NCI-H524 (cell line): ENCODE measurements around the gene GLOD4.
A peak's percentile ranks its signal among the peaks of the same experiment; 100 is the strongest.
"Not testable (repeated sequence)": the region's sequence is repeated elsewhere in the genome, so short reads cannot be mapped to it uniquely, and the experiment has no call there.

Source experiments
- DNase-seq, 2 experiments: peaks; one replicate each; lab custom pipeline; 2025; lab: John Stamatoyannopoulos, UW

GLOD4 gene

DNA sequence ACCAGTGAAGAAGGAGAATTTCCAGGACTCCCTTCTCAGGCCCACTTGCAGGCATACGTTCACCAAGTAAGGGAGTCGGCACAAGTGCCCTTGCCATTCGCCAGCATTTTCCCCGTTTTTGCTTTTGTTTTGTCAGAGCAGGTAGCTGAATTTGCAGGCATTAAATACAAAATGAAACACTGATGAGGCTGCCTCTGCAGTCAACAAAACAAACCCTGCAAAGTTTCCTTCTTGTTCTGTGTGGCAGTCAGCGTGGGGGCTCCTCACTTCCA, 7.8 kb downstream of the GLOD4 start:
- DNase-seq = no peak

- no peak for DNase-seq
Observed at GRCh38 chr17:773467-774312, 8.4 kb downstream of the GLOD4 start.

DNA sequence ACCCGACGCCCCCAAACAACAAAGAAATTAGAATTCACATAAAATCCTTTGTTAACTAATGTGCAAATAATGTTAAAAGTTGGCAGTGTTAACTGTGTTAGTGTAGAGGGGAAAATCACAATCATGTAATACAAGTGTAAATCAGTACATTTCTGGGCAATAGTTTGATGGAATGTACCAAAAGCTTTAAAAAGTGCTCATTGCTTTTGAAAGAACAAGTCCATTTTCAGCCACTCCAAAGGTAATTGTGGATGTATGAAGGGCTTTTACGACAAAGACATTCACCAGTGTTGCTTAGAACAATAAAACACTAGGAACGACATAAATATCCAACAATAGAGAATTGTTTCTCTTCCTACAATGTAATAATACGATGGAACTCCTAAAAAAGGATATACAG, 9.1 kb downstream of the GLOD4 start:
- no peak for DNase-seq

GRCh38 chr17:767076-767475, 15.0 kb downstream of the GLOD4 start:
- no peak for DNase-seq

- no peak for DNase-seq
Observed at GRCh38 chr17:760371-760770, 21.7 kb downstream of the GLOD4 start.

- no peak for DNase-seq
Observed at GRCh38 chr17:759964-760363, 22.1 kb downstream of the GLOD4 start.

GRCh38 chr17:756010-756567, 26.0 kb downstream of the GLOD4 start:
- DNase-seq = not testable (repeated sequence)

GRCh38 chr17:755319-755961, 26.6 kb downstream of the GLOD4 start:
- not testable (repeated sequence) for DNase-seq

DNA sequence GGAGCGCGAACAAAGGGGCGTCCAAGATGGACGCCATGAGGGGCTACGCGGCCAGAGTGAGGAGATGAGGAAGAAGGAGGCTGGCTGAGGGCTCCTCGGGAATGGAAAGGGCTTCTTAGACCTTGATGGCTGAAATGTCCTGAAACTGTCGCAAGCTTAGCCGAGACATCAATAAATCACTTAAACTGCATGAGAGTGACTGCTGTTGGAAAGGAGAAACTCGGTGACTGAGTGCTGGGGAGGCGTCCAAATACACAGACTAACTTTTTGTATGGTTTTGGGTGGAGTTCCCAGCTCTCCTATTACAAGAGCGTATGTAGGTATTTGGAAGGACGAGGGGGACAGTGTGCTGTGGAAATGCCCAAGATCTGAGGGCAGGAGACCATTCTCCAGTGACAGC, 28.7 kb downstream of the GLOD4 start:
- no peak for DNase-seq

DNA sequence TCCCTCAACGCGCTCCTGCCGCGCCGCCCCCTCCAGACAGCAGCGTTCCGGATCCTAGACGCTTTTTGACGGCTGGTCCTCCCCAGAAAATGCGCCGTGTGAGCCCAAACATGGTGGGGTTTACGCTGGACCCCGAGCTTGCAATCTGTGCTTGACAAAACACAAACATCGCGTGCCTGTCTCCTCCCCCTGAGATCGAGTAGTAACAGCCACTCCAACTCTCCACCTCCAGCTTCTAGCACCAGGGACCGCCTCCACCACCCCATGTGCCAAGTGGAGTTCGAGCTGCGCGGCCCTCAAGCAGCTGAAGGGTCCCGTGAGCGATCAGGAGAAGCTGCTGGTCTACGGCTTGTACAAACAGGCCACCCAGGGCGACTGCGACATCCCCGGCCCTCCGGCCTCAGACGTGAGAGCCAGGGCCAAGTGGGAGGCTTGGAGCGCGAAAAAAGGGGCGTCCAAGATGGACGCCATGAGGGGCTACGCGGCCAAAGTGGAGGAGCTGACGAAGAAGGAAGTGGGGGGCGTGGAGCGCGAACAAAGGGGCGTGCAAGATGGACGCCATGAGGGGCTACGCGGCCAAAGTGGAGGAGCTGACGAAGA, 29.4 kb downstream of the GLOD4 start:
- DNase-seq = peak in 1 of 2 experiments; percentile 36

GRCh38 chr17:752002-752619, 30.0 kb downstream of the GLOD4 start, which contains the start of gene GEMIN4:
Gene GEMIN4 (minus strand): TSS chr17:752264. CDS start chr17:752142, 122 bp downstream.
- peak; percentile 77 to 88 for DNase-seq

DNA sequence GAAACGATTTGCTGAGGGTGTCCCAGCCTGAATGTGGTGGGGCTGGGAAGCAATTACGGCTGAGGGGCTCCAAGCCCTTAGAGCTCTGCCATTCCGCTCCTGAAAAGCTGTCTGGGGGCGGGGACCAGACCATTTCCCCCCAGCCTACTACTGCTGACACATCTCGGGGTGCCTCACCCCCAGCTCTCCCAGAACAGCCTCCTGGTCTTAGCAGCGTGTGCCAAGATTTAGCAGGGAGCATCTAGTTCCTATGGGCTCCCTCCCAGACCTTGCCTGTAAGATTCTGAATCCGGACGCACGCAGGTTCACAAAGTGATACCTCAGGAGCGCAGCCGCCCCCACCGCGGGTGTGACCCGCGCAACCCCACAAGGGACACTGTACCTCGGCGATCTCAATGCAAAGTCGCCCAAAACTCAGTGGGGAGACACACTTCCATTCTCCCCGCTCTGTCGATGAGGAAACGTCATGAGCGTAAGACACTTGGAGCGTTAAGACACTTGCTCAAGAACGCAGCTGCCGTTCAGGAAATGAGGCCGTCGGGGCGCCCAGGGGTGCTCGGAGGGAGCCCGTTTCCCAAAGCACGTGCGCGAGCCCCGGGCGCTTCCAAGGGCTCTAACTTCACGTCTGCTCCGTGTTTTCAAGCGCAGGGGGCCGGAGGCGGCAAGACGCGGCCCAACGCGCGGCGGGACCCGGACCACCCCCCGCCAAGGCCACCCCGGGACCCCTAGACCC, 30.6 kb downstream of the GLOD4 start:
- DNase-seq = peak in 1 of 2 experiments; percentile 44

DNA sequence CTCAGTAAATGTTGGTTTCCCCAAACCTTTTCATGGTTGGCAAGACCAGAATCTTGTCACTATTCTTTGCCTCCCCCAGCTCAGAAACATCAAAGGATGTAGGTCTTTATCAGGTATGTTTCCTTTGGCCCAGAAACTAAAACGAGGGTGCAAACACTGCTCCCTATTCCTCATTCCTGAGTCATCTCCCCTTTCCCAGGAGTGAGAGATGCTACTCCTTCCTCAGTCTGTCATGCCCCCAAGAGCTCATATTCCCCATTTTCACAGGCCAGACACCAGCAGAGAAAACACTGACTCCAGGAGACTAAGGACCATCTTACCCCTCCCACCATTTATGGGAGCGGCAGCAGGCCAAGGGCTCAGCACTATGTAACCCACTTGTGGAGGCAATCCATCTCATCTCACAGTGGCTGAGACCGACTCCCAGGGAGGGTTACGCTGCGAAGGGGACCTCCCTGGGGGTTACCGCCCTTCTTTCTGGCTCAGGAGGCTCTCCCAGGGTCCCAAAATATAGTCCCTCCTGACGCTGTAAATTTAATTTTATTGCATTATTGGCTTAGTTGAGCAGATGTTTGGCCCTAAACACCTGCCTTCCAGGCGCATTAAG, 31.5 kb downstream of the GLOD4 start:
- no peak for DNase-seq

- not testable (repeated sequence) for DNase-seq
Observed at GRCh38 chr17:749359-749758, 32.7 kb downstream of the GLOD4 start.

- not testable (repeated sequence) for DNase-seq
Observed at GRCh38 chr17:748604-749003, 33.5 kb downstream of the GLOD4 start.

DNA sequence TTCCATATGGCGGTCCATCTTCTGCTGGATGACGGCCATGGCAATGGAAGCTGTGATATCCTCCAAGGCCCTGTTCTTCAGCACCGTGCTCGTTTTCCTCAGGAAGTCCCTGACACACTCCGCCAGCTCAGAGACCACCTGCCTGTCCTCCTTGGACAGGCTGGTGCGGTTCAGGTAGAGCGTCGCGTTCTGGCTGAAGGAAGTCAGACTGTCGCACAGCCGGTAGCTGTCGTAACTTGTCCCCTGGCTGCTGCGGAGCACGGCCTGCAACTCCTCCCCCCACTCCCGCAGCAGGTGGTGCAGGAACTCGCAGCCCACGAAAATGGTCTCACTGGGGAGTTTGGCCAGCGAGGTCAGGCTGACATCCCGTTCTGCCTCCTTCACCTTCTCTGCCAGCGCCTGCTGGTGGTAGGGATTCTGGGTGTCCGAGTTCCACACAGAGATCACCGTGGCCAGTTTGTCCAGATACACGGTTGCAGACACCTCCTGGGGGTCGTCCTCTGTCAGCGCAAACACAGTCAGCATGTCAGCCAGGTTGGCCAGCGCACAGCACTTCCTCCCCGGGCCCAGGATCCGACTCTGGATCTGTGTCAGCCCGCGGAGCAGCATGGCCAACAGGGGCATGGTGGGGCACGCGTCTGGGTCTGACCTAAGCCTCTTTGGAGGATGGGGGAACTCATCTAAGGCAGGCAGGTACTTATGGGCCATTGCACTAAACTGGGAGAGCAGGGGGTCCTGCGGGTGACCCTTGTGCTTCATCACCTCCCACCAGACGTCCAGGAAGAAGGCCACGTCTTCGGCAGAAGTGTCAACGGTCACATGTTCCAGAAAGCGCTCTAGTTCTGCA, 35.1 kb downstream of the GLOD4 start:
- DNase-seq = no peak

GRCh38 chr17:746181-746580, 35.9 kb downstream of the GLOD4 start:
- no peak for DNase-seq

GRCh38 chr17:745406-745805, 36.7 kb downstream of the GLOD4 start:
- DNase-seq = no peak

DNA sequence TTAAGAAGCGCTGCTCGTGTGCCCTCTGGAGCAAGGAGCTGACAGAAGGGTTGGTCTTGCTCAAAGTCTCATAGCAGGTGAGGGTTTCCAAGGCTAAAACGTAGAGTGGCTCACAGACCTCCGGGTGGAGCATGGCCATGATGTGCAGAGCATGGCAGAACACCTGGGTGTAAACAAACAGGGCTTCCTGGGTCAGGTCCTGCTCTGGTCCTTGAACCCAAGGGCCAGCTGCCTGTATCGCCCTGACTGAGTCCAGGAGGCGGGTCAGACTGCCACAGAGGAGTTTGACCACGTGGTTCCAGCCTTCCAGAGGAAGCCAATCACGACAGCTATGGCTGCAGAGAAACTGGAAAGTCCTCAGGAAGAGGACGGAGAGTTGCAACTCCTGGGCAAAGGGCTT, 37.1 kb downstream of the GLOD4 start:
- no peak for DNase-seq

DNA sequence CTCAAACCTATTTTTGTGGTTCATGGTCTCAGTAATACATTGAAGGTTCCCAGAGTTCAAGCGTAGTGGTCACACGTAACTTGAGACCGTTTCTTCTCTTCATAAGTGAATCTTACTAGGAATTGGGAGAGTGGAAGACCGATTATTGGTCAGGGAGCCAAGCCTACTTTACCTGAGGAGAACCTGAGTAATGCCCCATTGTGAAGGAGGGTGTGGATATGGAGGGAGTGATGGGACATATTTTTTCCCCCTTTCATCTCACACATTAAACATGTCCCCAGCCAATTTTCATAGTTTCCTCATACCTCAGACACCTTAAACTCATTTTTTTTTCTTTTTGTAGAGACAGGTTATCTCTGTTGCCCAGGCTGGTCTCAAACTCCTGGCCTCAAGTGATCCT, 38.9 kb downstream of the GLOD4 start:
- DNase-seq = no peak
